Suprapubic skin (tissue), 4 donors: ENCODE results near the gene POMGNT2. TPM values are rescaled to one million over a fixed set of nuclear protein-coding genes. Genes with fewer than 3 reads are reported as not detected.

Source experiments
- DNase-seq, 2 donors: peaks; one replicate each; pipeline ENCODE4 v3.0.0-alpha.2; 2019; ENCODE audit warnings: low spot score in 2 of 2
- H3K27ac ChIP-seq: fragments of 200-600 bp; sonication (generic); one replicate; pipeline ENCODE4 v1.5.1; 2019
- H3K27me3 ChIP-seq: fragments of 200-600 bp; sonication (generic); one replicate; pipeline ENCODE4 v1.5.1; 2019
- H3K36me3 ChIP-seq: fragments of 200-600 bp; sonication (generic); one replicate; pipeline ENCODE4 v1.5.1; 2019
- H3K4me1 ChIP-seq: fragments of 200-600 bp; sonication (generic); one replicate; pipeline ENCODE4 v1.5.1; 2019
- H3K4me3 ChIP-seq: fragments of 200-600 bp; sonication (generic); one replicate; pipeline ENCODE4 v1.5.1; 2019; ENCODE audit warnings: mild to moderate bottlenecking
- H3K9me3 ChIP-seq: fragments of 200-600 bp; sonication (generic); one replicate; pipeline ENCODE4 v1.5.1; 2019
- CTCF ChIP-seq, 2 donors: fragments of 200-600 bp in 1 of 2; fragments of 450-650 bp in 1 of 2; sonication (generic) in 1 of 2; IDR thresholded peaks; one replicate each; pipeline ENCODE4 v1.5.1; 2016 to 2019; ENCODE audit warnings: antibody characterized with exemption in 2 of 2, mild to moderate bottlenecking in 1 of 2, moderate library complexity in 1 of 2
- EP300 ChIP-seq: sonication (generic); formaldehyde crosslinking; IDR thresholded peaks from one replicate; pipeline ENCODE4 v1.6.1; 2017; ENCODE audit warnings: antibody characterized with exemption
- POLR2A ChIP-seq, 2 donors: fragments of 450-650 bp; IDR thresholded peaks; one replicate each; pipeline ENCODE4 v1.6.1; 2017; ENCODE audit warnings: antibody characterized with exemption in 2 of 2, mild to moderate bottlenecking in 2 of 2, moderate library complexity in 2 of 2
- POLR2AphosphoS5 ChIP-seq, 3 donors: sonication (generic); formaldehyde crosslinking; IDR thresholded peaks; one replicate each; pipeline ENCODE4 v1.6.1; 2017; ENCODE audit warnings: antibody characterized with exemption in 3 of 3
- WGBS: methylation state at CpG from one replicate; pipeline ENCODE4 v1.1.5; 2018; 5-methylcytosine and 5-hydroxymethylcytosine counted together
- total RNA-seq, 4 donors: library from RNA; depleted of rRNA; stranded (reverse); fragments of >200 nt; gene quantifications; one replicate each; pipeline ENCODE4 v1.1.0, GENCODE V29; 2016

Gene POMGNT2
- total RNA-seq, 4 donors from 2014 or later = 15.8 to 29.9 (median 24.1) TPM

GRCh38 chr3:43093006-43093405, 12.9 kb downstream of the POMGNT2 start:
- no peak for DNase-seq
- Histone ChIP-seq H3K4me3 (no peak overlapping the region), H3K36me3 (no peaks in the 10 kb centered on the region), H3K9me3 (no peaks in the 10 kb centered on the region), H3K4me1 (peaks cover 7% of the 10 kb centered on the region), H3K27ac (no peak overlapping the region), H3K27me3 (no peaks in the 10 kb centered on the region)
- WGBS = 78% methylated on average over 1 of the region's 1 CpG
- no peak for TF ChIP-seq POLR2A (IDR thresholded peaks at IDR 0.05)
- TF ChIP-seq POLR2AphosphoS5 (IDR thresholded peaks at IDR 0.05) = no peak
- no peak for TF ChIP-seq EP300
- no peak for TF ChIP-seq CTCF (IDR thresholded peaks at IDR 0.05)

- 93% methylated on average over 4 of the region's 4 CpGs for WGBS
- no peaks in the 10 kb centered on the region for H3K9me3 ChIP-seq
- H3K36me3 ChIP-seq = no peaks in the 10 kb centered on the region
- no peaks in the 10 kb centered on the region for H3K27me3 ChIP-seq
- peaks cover 7% of the 10 kb centered on the region for H3K4me1 ChIP-seq
- no peak overlapping the region for H3K4me3 ChIP-seq
- H3K27ac ChIP-seq = no peak overlapping the region
- TF ChIP-seq CTCF (IDR thresholded peaks at IDR 0.05) (no peak), POLR2A (IDR thresholded peaks at IDR 0.05) (no peak), EP300 (no peak), POLR2AphosphoS5 (IDR thresholded peaks at IDR 0.05) (no peak)
- no peak for DNase-seq
Observed at GRCh38 chr3:43091481-43091880, 14.4 kb downstream of the POMGNT2 start.

- Histone ChIP-seq H3K36me3 (no peaks in the 10 kb centered on the region), H3K27me3 (no peaks in the 10 kb centered on the region), H3K4me3 (no peak overlapping the region), H3K27ac (no peak overlapping the region), H3K9me3 (no peaks in the 10 kb centered on the region), H3K4me1 (peaks cover 7% of the 10 kb centered on the region)
- 100% methylated on average over 3 of the region's 3 CpGs for whole genome bisulfite sequencing
- DNase-seq = no peak
- TF ChIP-seq POLR2AphosphoS5 (IDR thresholded peaks at IDR 0.05) = no peak
- TF ChIP-seq EP300 = no peak
- no peak for TF ChIP-seq POLR2A (IDR thresholded peaks at IDR 0.05)
- TF ChIP-seq CTCF (IDR thresholded peaks at IDR 0.05) = no peak
Observed at GRCh38 chr3:43090238-43090637, 15.6 kb downstream of the POMGNT2 start.

GRCh38 chr3:43089081-43089480, 16.8 kb downstream of the POMGNT2 start:
- H3K9me3 ChIP-seq = no peaks in the 10 kb centered on the region
- H3K4me3 ChIP-seq = no peak overlapping the region
- no peaks in the 10 kb centered on the region for H3K36me3 ChIP-seq
- no peaks in the 10 kb centered on the region for H3K27me3 ChIP-seq
- TF ChIP-seq POLR2AphosphoS5 (IDR thresholded peaks at IDR 0.05) (no peak), CTCF (IDR thresholded peaks at IDR 0.05) (no peak), EP300 (no peak), POLR2A (IDR thresholded peaks at IDR 0.05) (no peak)
- H3K4me1 ChIP-seq = peaks cover 7% of the 10 kb centered on the region
- no peak overlapping the region for H3K27ac ChIP-seq
- WGBS = 91% methylated on average over 4 of the region's 4 CpGs
- DNase-seq = no peak

GRCh38 chr3:43087249-43087776, 18.6 kb downstream of the POMGNT2 start:
- no peak for DNase-seq

More at GRCh38 chr3:43087249-43087776, 18.6 kb downstream of the POMGNT2 start:
- Histone ChIP-seq H3K4me3 (no peak overlapping the region), H3K27me3 (no peaks in the 10 kb centered on the region), H3K27ac (no peak overlapping the region), H3K36me3 (no peaks in the 10 kb centered on the region), H3K9me3 (no peaks in the 10 kb centered on the region), H3K4me1 (no peaks in the 10 kb centered on the region)
- 98% methylated on average over 5 of the region's 5 CpGs for WGBS
- TF ChIP-seq POLR2AphosphoS5 (IDR thresholded peaks at IDR 0.05) (no peak), POLR2A (IDR thresholded peaks at IDR 0.05) (no peak)
